ENCODE results near the gene AQP5.

Gene AQP5

GRCh38 chr12:49959685-49960473 is 1.8 kb upstream of the AQP5 start:
- WGBS, 2 experiments (ENCODE audit: insufficient coverage in 2 of 2), result 23% methylated on average over 10 to 11 of the region's 11 CpGs
- Histone ChIP-seq H3K27ac (ENCODE audit: low read depth, low read length, severe bottlenecking) (no peak overlapping the region), H3K9me3 (ENCODE audit: control insufficient read depth, low read length) (no peaks in the 10 kb centered on the region), H3K36me3 (ENCODE audit: control insufficient read depth, insufficient read depth, low read length) (no peaks in the 10 kb centered on the region), H3K4me3 (ENCODE audit: extremely low read depth, insufficient read depth, low read length, poor library complexity, severe bottlenecking) (no peak overlapping the region), H3K4me1 (ENCODE audit: control insufficient read depth, insufficient read depth, low read length, poor library complexity, severe bottlenecking) (peaks cover 10% of the 10 kb centered on the region)

- WGBS, 2 experiments (ENCODE audit: insufficient coverage in 2 of 2), result 53 to 63% methylated on average over 4 to 6 of the region's 13 CpGs
- Histone ChIP-seq H3K36me3 (ENCODE audit: control insufficient read depth, insufficient read depth, low read length) (no peaks in the 10 kb centered on the region), H3K9me3 (ENCODE audit: control insufficient read depth, low read length) (no peaks in the 10 kb centered on the region), H3K4me1 (ENCODE audit: control insufficient read depth, insufficient read depth, low read length, poor library complexity, severe bottlenecking) (peaks cover 10% of the 10 kb centered on the region), H3K4me3 (ENCODE audit: extremely low read depth, insufficient read depth, low read length, poor library complexity, severe bottlenecking) (no peak overlapping the region), H3K27ac (ENCODE audit: low read depth, low read length, severe bottlenecking) (no peak overlapping the region)
Observed at GRCh38 chr12:49960474-49961110, 1.1 kb upstream of the AQP5 start.

GRCh38 chr12:49961993-49962764 is 507 bp downstream of the AQP5 start:
- no peak overlapping the region for H3K4me3 ChIP-seq (ENCODE audit: extremely low read depth, insufficient read depth, low read length, poor library complexity, severe bottlenecking)
- peaks cover 12% of the 10 kb centered on the region for H3K4me1 ChIP-seq (ENCODE audit: control insufficient read depth, insufficient read depth, low read length, poor library complexity, severe bottlenecking)
- H3K36me3 ChIP-seq (ENCODE audit: control insufficient read depth, insufficient read depth, low read length), result no peaks in the 10 kb centered on the region
- H3K9me3 ChIP-seq (ENCODE audit: control insufficient read depth, low read length), result no peaks in the 10 kb centered on the region
- no peak overlapping the region for H3K27ac ChIP-seq (ENCODE audit: low read depth, low read length, severe bottlenecking)
- 67 to 69% methylated on average over 34 of the region's 37 CpGs for WGBS, 2 experiments (ENCODE audit: insufficient coverage in 2 of 2)

GRCh38 chr12:49962861-49963765 is 1.4 kb downstream of the AQP5 start:
- no peaks in the 10 kb centered on the region for H3K9me3 ChIP-seq (ENCODE audit: control insufficient read depth, low read length)
- 88 to 91% methylated on average over 20 to 21 of the region's 21 CpGs for WGBS, 2 experiments (ENCODE audit: insufficient coverage in 2 of 2)
- H3K4me3 ChIP-seq (ENCODE audit: extremely low read depth, insufficient read depth, low read length, poor library complexity, severe bottlenecking), result no peak overlapping the region
- no peak overlapping the region for H3K27ac ChIP-seq (ENCODE audit: low read depth, low read length, severe bottlenecking)
- H3K36me3 ChIP-seq (ENCODE audit: control insufficient read depth, insufficient read depth, low read length), result no peaks in the 10 kb centered on the region
- H3K4me1 ChIP-seq (ENCODE audit: control insufficient read depth, insufficient read depth, low read length, poor library complexity, severe bottlenecking), result peaks cover 17% of the 10 kb centered on the region

GRCh38 chr12:49963976-49964815 is 2.5 kb downstream of the AQP5 start:
- no peak overlapping the region for H3K27ac ChIP-seq (ENCODE audit: low read depth, low read length, severe bottlenecking)
- H3K4me3 ChIP-seq (ENCODE audit: extremely low read depth, insufficient read depth, low read length, poor library complexity, severe bottlenecking), result no peak overlapping the region
- no peaks in the 10 kb centered on the region for H3K9me3 ChIP-seq (ENCODE audit: control insufficient read depth, low read length)
- peaks cover 17% of the 10 kb centered on the region for H3K4me1 ChIP-seq (ENCODE audit: control insufficient read depth, insufficient read depth, low read length, poor library complexity, severe bottlenecking)
- 90 to 91% methylated on average over 11 to 16 of the region's 17 CpGs for WGBS, 2 experiments (ENCODE audit: insufficient coverage in 2 of 2)
- no peaks in the 10 kb centered on the region for H3K36me3 ChIP-seq (ENCODE audit: control insufficient read depth, insufficient read depth, low read length)

GRCh38 chr12:49964849-49965624 is 3.4 kb downstream of the AQP5 start:
- Histone ChIP-seq H3K27ac (ENCODE audit: low read depth, low read length, severe bottlenecking) (no peak overlapping the region), H3K36me3 (ENCODE audit: control insufficient read depth, insufficient read depth, low read length) (no peaks in the 10 kb centered on the region), H3K4me3 (ENCODE audit: extremely low read depth, insufficient read depth, low read length, poor library complexity, severe bottlenecking) (no peak overlapping the region), H3K4me1 (ENCODE audit: control insufficient read depth, insufficient read depth, low read length, poor library complexity, severe bottlenecking) (peaks cover 10% of the 10 kb centered on the region), H3K9me3 (ENCODE audit: control insufficient read depth, low read length) (no peaks in the 10 kb centered on the region)
- WGBS, 2 experiments (ENCODE audit: insufficient coverage in 2 of 2), result 74 to 89% methylated on average over 10 to 11 of the region's 13 CpGs

GRCh38 chr12:49965836-49966235 is 4.2 kb downstream of the AQP5 start:
- Histone ChIP-seq H3K27ac (ENCODE audit: low read depth, low read length, severe bottlenecking) (no peak overlapping the region), H3K9me3 (ENCODE audit: control insufficient read depth, low read length) (no peaks in the 10 kb centered on the region), H3K4me1 (ENCODE audit: control insufficient read depth, insufficient read depth, low read length, poor library complexity, severe bottlenecking) (peaks cover 7% of the 10 kb centered on the region), H3K36me3 (ENCODE audit: control insufficient read depth, insufficient read depth, low read length) (no peaks in the 10 kb centered on the region), H3K4me3 (ENCODE audit: extremely low read depth, insufficient read depth, low read length, poor library complexity, severe bottlenecking) (no peak overlapping the region)
- WGBS, 2 experiments (ENCODE audit: insufficient coverage in 2 of 2), result 74 to 80% methylated on average over 2 to 5 of the region's 6 CpGs

GRCh38 chr12:49966511-49967041 is 4.9 kb downstream of the AQP5 start:
- Histone ChIP-seq H3K4me3 (ENCODE audit: extremely low read depth, insufficient read depth, low read length, poor library complexity, severe bottlenecking) (no peak overlapping the region), H3K36me3 (ENCODE audit: control insufficient read depth, insufficient read depth, low read length) (no peaks in the 10 kb centered on the region), H3K9me3 (ENCODE audit: control insufficient read depth, low read length) (no peaks in the 10 kb centered on the region), H3K27ac (ENCODE audit: low read depth, low read length, severe bottlenecking) (no peak overlapping the region), H3K4me1 (ENCODE audit: control insufficient read depth, insufficient read depth, low read length, poor library complexity, severe bottlenecking) (peaks cover 7% of the 10 kb centered on the region)
- WGBS, 2 experiments (ENCODE audit: insufficient coverage in 2 of 2), result 49 to 52% methylated on average over 14 to 16 of the region's 16 CpGs

Measured in mesodermal cell (in vitro differentiated cells).